MCF 10A (cell line): Measurements from ENCODE around the gene IL11. TPM values are rescaled to one million over a fixed set of nuclear protein-coding genes. Genes with fewer than 3 reads are reported as not detected.

Experiments used
- BruUV-seq: library from RNA; stranded (reverse); fragments of 400-500 nt; replicated peaks from 2 replicates; lab custom pipeline; 2021; lab: Mats Ljungman, UMichigan
- CTCF ChIA-PET: fragments of 300-600 bp; sonication (Branson Sonifier 250); formaldehyde crosslinking; extraction: SDS; loops from one replicate; lab custom pipeline; 2021; ENCODE audit warnings: antibody characterized with exemption, inconsistent platforms; lab: Yijun Ruan, JAX
- POLR2A ChIA-PET: fragments of 300-600, 350-650 bp; sonication (Branson Sonifier 250); formaldehyde crosslinking; extraction: SDS; loops from one replicate; lab custom pipeline; 2020; ENCODE audit warnings: antibody characterized with exemption, inconsistent platforms; lab: Yijun Ruan, JAX
- DNase-seq: peaks from one replicate; pipeline ENCODE4 v3.0.0-alpha.2; 2018; ENCODE audit not compliant: unreplicated experiment
- H3K27ac Mint-ChIP-seq: one replicate; pipeline ENCODE4 v1.8.0; 2022; ENCODE audit warnings: mild to moderate bottlenecking, low read depth, mixed read lengths; ENCODE audit not compliant: unreplicated experiment
- H3K27me3 Mint-ChIP-seq: one replicate; pipeline ENCODE4 v1.8.0; 2022; ENCODE audit warnings: mixed read lengths; ENCODE audit not compliant: insufficient read depth, unreplicated experiment
- H3K36me3 Mint-ChIP-seq: one replicate; pipeline ENCODE4 v1.8.0; 2022; ENCODE audit warnings: mild to moderate bottlenecking, moderate library complexity, mixed read lengths; ENCODE audit not compliant: insufficient read depth, unreplicated experiment
- H3K4me1 Mint-ChIP-seq: one replicate; pipeline ENCODE4 v1.8.0; 2022; ENCODE audit warnings: mixed read lengths; ENCODE audit not compliant: insufficient read depth, unreplicated experiment
- H3K4me3 Mint-ChIP-seq: one replicate; pipeline ENCODE4 v1.8.0; 2022; ENCODE audit warnings: mild to moderate bottlenecking, moderate library complexity, mixed read lengths; ENCODE audit not compliant: unreplicated experiment
- H3K9me3 Mint-ChIP-seq: one replicate; pipeline ENCODE4 v1.8.0; 2022; ENCODE audit warnings: mixed read lengths; ENCODE audit not compliant: unreplicated experiment
- CTCF ChIP-seq: fragments of 200-600 bp; IDR thresholded peaks from one replicate; pipeline ENCODE4 v1.8.0; 2022; ENCODE audit warnings: antibody characterized with exemption, mild to moderate bottlenecking; ENCODE audit not compliant: unreplicated experiment
- intact Hi-C: fragments of 100-400 bp; cut with micrococcal nuclease; formaldehyde crosslinking; loops from 2 replicates; pipeline ENCODE4 v1.14.1; 2022
- total RNA-seq: library from RNA; stranded (reverse); gene quantifications from 2 replicates; pipeline ENCODE4 v1.2.3, GENCODE V29; 2022

IL11 gene
- total RNA-seq, 1 experiment from 2014 or later, result 4.2 TPM

- intact Hi-C loops, result no loop called here
- CTCF ChIA-PET, result interaction anchor here (0.8 to 7.6 kb wide), 4 partner anchors 15 to 66 kb away, joined by 3 to 58 read pairs (median 4); no protein-coding TSS in a partner anchor
- Mint-ChIP-seq H3K4me3 (no peak overlapping the region), H3K9me3 (no peaks in the 10 kb centered on the region), H3K27me3 (peaks cover 10% of the 10 kb centered on the region), H3K4me1 (no peaks in the 10 kb centered on the region), H3K27ac (no peak overlapping the region), H3K36me3 (no peaks in the 10 kb centered on the region)
- no peak for TF ChIP-seq CTCF
- no TSS peak for BruUV-seq
- DNase-seq, result no peak
- POLR2A ChIA-PET, result no interaction called here
Observed at GRCh38 chr19:55316646-55317045, 53.6 kb downstream of the IL11 start.

- no peak overlapping the region for H3K4me3 Mint-ChIP-seq
- peaks cover 3% of the 10 kb centered on the region for H3K27me3 Mint-ChIP-seq
- no peak for DNase-seq
- no peak overlapping the region for H3K27ac Mint-ChIP-seq
- TF ChIP-seq CTCF, result no peak
- BruUV-seq, result no TSS peak
- POLR2A ChIA-PET, result no interaction called here
- H3K36me3 Mint-ChIP-seq, result no peaks in the 10 kb centered on the region
- intact Hi-C loops, result no loop called here
- CTCF ChIA-PET, result interaction anchor here (0.9 to 1.3 kb wide), 3 partner anchors 15 to 152 kb away, joined by 3 to 5 read pairs (median 4); no protein-coding TSS in a partner anchor
- H3K4me1 Mint-ChIP-seq, result no peaks in the 10 kb centered on the region
- no peaks in the 10 kb centered on the region for H3K9me3 Mint-ChIP-seq
Observed at GRCh38 chr19:55315956-55316525, 54.2 kb downstream of the IL11 start.

- no peak for DNase-seq
- intact Hi-C loops, result no loop called here
- no peaks in the 10 kb centered on the region for H3K27me3 Mint-ChIP-seq
- no TSS peak for BruUV-seq
- H3K27ac Mint-ChIP-seq, result no peak overlapping the region
- CTCF ChIA-PET, result interaction anchor here (0.9 kb wide), 1 partner anchor 22 kb away, joined by 4 read pairs; no protein-coding TSS in a partner anchor
- no peaks in the 10 kb centered on the region for H3K9me3 Mint-ChIP-seq
- peaks cover 5% of the 10 kb centered on the region for H3K36me3 Mint-ChIP-seq
- POLR2A ChIA-PET, result interaction anchor here (1.1 to 1.6 kb wide), 2 partner anchors 18 to 22 kb away, joined by 3 to 6 read pairs; no protein-coding TSS in a partner anchor
- H3K4me3 Mint-ChIP-seq, result no peak overlapping the region
- no peaks in the 10 kb centered on the region for H3K4me1 Mint-ChIP-seq
- TF ChIP-seq CTCF, result no peak
Observed at GRCh38 chr19:55314396-55314795, 55.9 kb downstream of the IL11 start.

Other genes starting within 250 kb of the IL11 start
- 32.3 and 46.8 TPM in 2 replicates for gene TNNT1, start 221.3 kb downstream of the IL11 start, total RNA-seq
- 0.89 TPM in 1 of 2 replicates, not detected in the other for gene TNNI3, start 212.7 kb downstream of the IL11 start, total RNA-seq
- 3.9 and 4.9 TPM in 2 replicates for gene DNAAF3, start 203.8 kb downstream of the IL11 start, total RNA-seq
- not detected in 2 replicates for gene SYT5, start 190.2 kb downstream of the IL11 start, total RNA-seq
- 0.56 and 2.3 TPM in 2 replicates for gene PTPRH, start 161.0 kb downstream of the IL11 start, total RNA-seq
- 4.2 and 4.7 TPM in 2 replicates for gene TMEM86B, start 141.7 kb downstream of the IL11 start, total RNA-seq
- 70.6 and 78.9 TPM in 2 replicates for gene PPP6R1, start 111.4 kb downstream of the IL11 start, total RNA-seq
- 49.2 and 53.1 TPM in 2 replicates for gene HSPBP1, start 90.4 kb downstream of the IL11 start, total RNA-seq
- 3.8 and 5.1 TPM in 2 replicates for gene BRSK1, start 86.5 kb downstream of the IL11 start, total RNA-seq
- not detected in 2 replicates for gene TMEM150B, start 45.1 kb downstream of the IL11 start, total RNA-seq
- 12.9 and 16.8 TPM in 2 replicates for gene KMT5C, start 30.6 kb downstream of the IL11 start, total RNA-seq
- 0.33 and 0.93 TPM in 2 replicates for gene COX6B2, start 15.7 kb downstream of the IL11 start, total RNA-seq
- gene GARIN5B, start 7.2 kb downstream of the IL11 start, total RNA-seq, result not detected in 2 replicates
- gene TMEM190, start 6.4 kb upstream of the IL11 start, total RNA-seq, result 0.58 and 0.59 TPM in 2 replicates
- gene TMEM238, start 13.8 kb upstream of the IL11 start, total RNA-seq, result 10.6 and 14.9 TPM in 2 replicates
- 2,816 and 2,868 TPM in 2 replicates for gene RPL28, start 15.5 kb upstream of the IL11 start, total RNA-seq
- 331 and 345 TPM in 2 replicates for gene UBE2S, start 37.3 kb upstream of the IL11 start, total RNA-seq
- gene SHISA7, start 72.8 kb upstream of the IL11 start, total RNA-seq, result not detected in 2 replicates
- 34.3 and 59.9 TPM in 2 replicates for gene ISOC2, start 91.2 kb upstream of the IL11 start, total RNA-seq
- 0.23 and 0.32 TPM in 2 replicates for gene C19orf85, start 94.3 kb upstream of the IL11 start, total RNA-seq
- gene ZNF628, start 106.2 kb upstream of the IL11 start, total RNA-seq, result 6.2 and 12.1 TPM in 2 replicates
- gene NAT14, start 114.7 kb upstream of the IL11 start, total RNA-seq, result 16.6 and 22.8 TPM in 2 replicates
- gene SSC5D, start 118.0 kb upstream of the IL11 start, total RNA-seq, result 0.33 and 0.59 TPM in 2 replicates
- not detected in 2 replicates for gene SBK2, start 166.7 kb upstream of the IL11 start, total RNA-seq
- gene SBK3, start 175.1 kb upstream of the IL11 start, total RNA-seq, result not detected in 2 replicates
- 11.6 and 12.6 TPM in 2 replicates for gene ZNF579, start 210.4 kb upstream of the IL11 start, total RNA-seq
- 13.5 and 16.3 TPM in 2 replicates for gene FIZ1, start 229.1 kb upstream of the IL11 start, total RNA-seq
- gene ZNF524, start 229.8 kb upstream of the IL11 start, total RNA-seq, result 15.7 and 17.6 TPM in 2 replicates
- 12.2 and 12.7 TPM in 2 replicates for gene ZNF865, start 235.2 kb upstream of the IL11 start, total RNA-seq